GM12878 (cell line): ENCODE results near the gene NTN1.

Source experiments
- DPF2 ChIP-seq: fragments of 450-650 bp; IDR thresholded peaks from 2 replicates; pipeline ENCODE4 v1.6.1; 2017; ENCODE audit warnings: mild to moderate bottlenecking
- EP300 ChIP-seq, 2 experiments: fragments of 150-350 bp in 1 of 2; IDR thresholded peaks; 2 replicates each; pipeline ENCODE4 v1.6.1; 2011 to 2012; ENCODE audit warnings: low read depth in 2 of 2, low read length in 2 of 2, borderline replicate concordance in 1 of 2, improper control_type of control experiment in 1 of 2, inconsistent platforms in 1 of 2; ENCODE audit not compliant: control insufficient read depth in 1 of 2
- GABPA ChIP-seq: IDR thresholded peaks from 2 replicates; pipeline ENCODE4 v1.6.1; 2014; ENCODE audit warnings: antibody characterized with exemption, low read depth, mild to moderate bottlenecking, inconsistent platforms
- PML ChIP-seq: IDR thresholded peaks from 2 replicates; pipeline ENCODE4 v1.6.1; 2012; ENCODE audit warnings: low read length, inconsistent platforms
- POLR2A ChIP-seq: IDR thresholded peaks from 2 replicates; pipeline ENCODE4 v1.6.1; 2011; ENCODE audit warnings: low read depth, mild to moderate bottlenecking, low read length
- REST ChIP-seq: IDR thresholded peaks from 2 replicates; pipeline ENCODE4 v1.6.1; 2012; ENCODE audit warnings: mild to moderate bottlenecking, low read depth, low read length
- SIN3A ChIP-seq: IDR thresholded peaks from 2 replicates; pipeline ENCODE4 v1.6.1; 2012; ENCODE audit warnings: low read depth, low read length, improper control_type of control experiment
- ZNF24 ChIP-seq: fragments of 450-650 bp; IDR thresholded peaks from 2 replicates; pipeline ENCODE4 v1.6.1; 2017; ENCODE audit warnings: antibody characterized with exemption, mild to moderate bottlenecking

GRCh38 chr17:9266031-9266680 lies 244.8 kb downstream of the NTN1 start:
- TF ChIP-seq PML (no peak), ZNF24 (no peak), DPF2 (no peak), POLR2A (no peak), REST (no peak), GABPA (no peak), EP300 (IDR thresholded peaks at IDR 0.05; ENCODE audit: borderline replicate concordance in 1 of 2, control insufficient read depth in 1 of 2, low read depth in 2 of 2, low read length in 2 of 2) (no peak), SIN3A (no peak)
